OCI-LY3 (cell line): Measurements from ENCODE around the gene CCL28.

ENCODE experiments used
- EZH2phosphoT487 ChIP-seq: fragments of 200-600 bp; shearing (Covaris generic); IDR thresholded peaks from 2 replicates; pipeline ENCODE4 v1.6.1; 2018; ENCODE audit warnings: antibody characterized with exemption, mixed run types, low read depth
- TF ChIP-seq, protein P1 (sequence below): fragments of 200-600, 300-600 bp; sonication (generic); IDR thresholded peaks from 2 replicates; pipeline ENCODE4 v1.5.1; 2014; ENCODE audit warnings: antibody characterized with exemption, low read length, low read depth

DNA sequence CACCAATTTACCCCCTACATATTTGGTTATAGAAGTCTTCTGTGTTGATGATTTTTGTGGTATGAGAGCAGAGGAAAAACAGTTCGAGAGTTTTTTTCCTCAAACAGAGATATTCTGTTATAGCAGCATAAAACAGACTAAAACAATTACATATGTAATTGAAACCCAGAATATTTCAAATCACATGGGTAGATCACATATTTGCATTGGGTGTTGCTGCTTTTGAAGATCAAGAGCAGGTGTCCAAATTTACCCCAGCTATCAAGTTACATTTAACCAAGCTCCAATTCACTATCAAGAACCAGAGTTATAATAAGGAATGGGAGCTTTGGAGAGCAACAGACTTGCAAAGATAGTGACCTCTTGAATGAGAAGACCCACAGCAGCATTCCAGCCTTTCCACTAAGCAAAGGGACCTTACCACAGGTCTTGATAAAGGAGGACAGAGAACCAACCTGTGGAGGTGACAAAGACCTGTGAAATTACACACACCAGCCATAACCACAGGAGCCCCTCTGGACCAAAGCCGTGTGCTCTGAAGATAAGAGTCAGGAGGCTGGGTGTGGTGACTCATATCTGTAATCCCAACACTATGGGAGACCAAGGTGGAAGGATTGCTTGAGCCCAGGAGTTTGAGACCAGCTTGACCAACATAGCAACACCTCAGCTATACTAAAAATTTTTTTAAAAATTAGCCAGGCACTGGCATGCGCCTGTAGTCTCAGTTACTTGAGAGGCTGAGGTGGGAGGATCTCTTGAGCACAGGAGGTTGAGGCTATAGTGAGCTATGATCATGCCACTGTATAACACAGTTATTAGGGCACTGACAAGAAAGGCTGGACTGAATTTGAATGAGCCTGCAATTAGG is 4.0 kb upstream of the CCL28 start:
- TF ChIP-seq, protein P1, sequence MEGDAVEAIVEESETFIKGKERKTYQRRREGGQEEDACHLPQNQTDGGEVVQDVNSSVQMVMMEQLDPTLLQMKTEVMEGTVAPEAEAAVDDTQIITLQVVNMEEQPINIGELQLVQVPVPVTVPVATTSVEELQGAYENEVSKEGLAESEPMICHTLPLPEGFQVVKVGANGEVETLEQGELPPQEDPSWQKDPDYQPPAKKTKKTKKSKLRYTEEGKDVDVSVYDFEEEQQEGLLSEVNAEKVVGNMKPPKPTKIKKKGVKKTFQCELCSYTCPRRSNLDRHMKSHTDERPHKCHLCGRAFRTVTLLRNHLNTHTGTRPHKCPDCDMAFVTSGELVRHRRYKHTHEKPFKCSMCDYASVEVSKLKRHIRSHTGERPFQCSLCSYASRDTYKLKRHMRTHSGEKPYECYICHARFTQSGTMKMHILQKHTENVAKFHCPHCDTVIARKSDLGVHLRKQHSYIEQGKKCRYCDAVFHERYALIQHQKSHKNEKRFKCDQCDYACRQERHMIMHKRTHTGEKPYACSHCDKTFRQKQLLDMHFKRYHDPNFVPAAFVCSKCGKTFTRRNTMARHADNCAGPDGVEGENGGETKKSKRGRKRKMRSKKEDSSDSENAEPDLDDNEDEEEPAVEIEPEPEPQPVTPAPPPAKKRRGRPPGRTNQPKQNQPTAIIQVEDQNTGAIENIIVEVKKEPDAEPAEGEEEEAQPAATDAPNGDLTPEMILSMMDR, result no peak
- TF ChIP-seq EZH2phosphoT487, result no peak
